Measurements from ENCODE around the gene GPRC5B. TPM values are rescaled to one million over a fixed set of nuclear protein-coding genes. Genes with fewer than 3 reads are reported as not detected.

The GPRC5B gene
- total and polyA plus RNA-seq, 2 donors (not counting 3 experiments of a cell fraction or from before 2014, with no cell fraction given): 42.3 TPM

GRCh38 chr16:19919142-19919541, 34.5 kb upstream of the GPRC5B start:
- intact Hi-C loops (cut with micrococcal nuclease): no loop called here
- FAIRE-seq: no peak
- POLR2A ChIA-PET: no interaction called here

More at GRCh38 chr16:19919142-19919541, 34.5 kb upstream of the GPRC5B start:
- Histone ChIP-seq H2AFZ (ENCODE audit: low read depth, low read length) (no peak overlapping the region), H3K9me3 (replicated peaks; ENCODE audit: control insufficient read depth, insufficient read depth, low read length) (no peaks in the 10 kb centered on the region), H3K4me2 (ENCODE audit: insufficient read depth, low read length) (no peak overlapping the region), H3K9ac (replicated peaks; ENCODE audit: extremely low read depth, insufficient read depth, low read length) (no peak overlapping the region), H3K27me3 (ENCODE audit: control insufficient read depth in 2 of 2, insufficient read depth in 2 of 2, low read length in 2 of 2) (no peaks in the 10 kb centered on the region), H3K79me2 (ENCODE audit: control insufficient read depth, insufficient read depth, low read length) (no peaks in the 10 kb centered on the region), H3K27ac (ENCODE audit: insufficient read depth, low read depth, low read length) (no peak overlapping the region), H3K36me3 (ENCODE audit: control insufficient read depth in 2 of 2, extremely low read depth in 1 of 2, insufficient read depth in 2 of 2, low read length in 2 of 2) (no peaks in the 10 kb centered on the region), H4K20me1 (replicated peaks; ENCODE audit: control insufficient read depth, extremely low read depth, insufficient read depth, low read length) (no peaks in the 10 kb centered on the region), H3K4me1 (ENCODE audit: control insufficient read depth, extremely low read depth, insufficient read depth, low read length) (no peaks in the 10 kb centered on the region), H3K9me1 (replicated peaks; ENCODE audit: control insufficient read depth, extremely low read depth, insufficient read depth, low read length) (no peaks in the 10 kb centered on the region), H3K4me3 (replicated peaks in 1 of 3; ENCODE audit: insufficient read depth in 1 of 3, low read depth in 1 of 3, low read length in 3 of 3) (no peak overlapping the region)
- BruUV-seq (replicated peaks): no TSS peak
- TF ChIP-seq POLR2AphosphoS5 (IDR thresholded peaks at IDR 0.05; ENCODE audit: insufficient read depth, low read depth, low read length) (no peak), CTCF (IDR thresholded peaks at IDR 0.05; ENCODE audit: extremely low read depth in 1 of 2, insufficient read depth in 1 of 2, low read depth in 1 of 2, low read length in 2 of 2) (no peak), POLR2A (IDR thresholded peaks at IDR 0.05; ENCODE audit: low read depth, low read length) (no peak), JUN (IDR thresholded peaks at IDR 0.05; ENCODE audit: borderline replicate concordance, insufficient read depth, insufficient read length, low read depth) (no peak), MYC (IDR thresholded peaks at IDR 0.05; ENCODE audit: low read depth, low read length) (no peak), MAX (IDR thresholded peaks at IDR 0.05; ENCODE audit: insufficient read depth, insufficient read length) (no peak), GATA2 (IDR thresholded peaks at IDR 0.05; ENCODE audit: insufficient read depth, insufficient read length, low read depth, low read length) (no peak), FOS (IDR thresholded peaks at IDR 0.05; ENCODE audit: borderline replicate concordance, insufficient read depth, low read length) (no peak), EZH2 (IDR thresholded peaks at IDR 0.05; ENCODE audit: borderline replicate concordance, low read depth, low read length, severe bottlenecking) (no peak)
- dilution Hi-C loops (cut with MboI; ENCODE audit: extremely low pct_ligation_motif_present, low sequenced_read_pairs): no loop called here
- DNase-seq (ENCODE audit: low read depth, low spot score): no peak
- CTCF ChIA-PET: interaction anchor here (0.6 to 4.4 kb wide), 2 partner anchors 12 to 382 kb away, joined by 3 to 40 read pairs; no protein-coding TSS in a partner anchor

Measured in endothelial cell of umbilical vein (primary cell).